ENCODE data around the gene KCTD4.

DNA sequence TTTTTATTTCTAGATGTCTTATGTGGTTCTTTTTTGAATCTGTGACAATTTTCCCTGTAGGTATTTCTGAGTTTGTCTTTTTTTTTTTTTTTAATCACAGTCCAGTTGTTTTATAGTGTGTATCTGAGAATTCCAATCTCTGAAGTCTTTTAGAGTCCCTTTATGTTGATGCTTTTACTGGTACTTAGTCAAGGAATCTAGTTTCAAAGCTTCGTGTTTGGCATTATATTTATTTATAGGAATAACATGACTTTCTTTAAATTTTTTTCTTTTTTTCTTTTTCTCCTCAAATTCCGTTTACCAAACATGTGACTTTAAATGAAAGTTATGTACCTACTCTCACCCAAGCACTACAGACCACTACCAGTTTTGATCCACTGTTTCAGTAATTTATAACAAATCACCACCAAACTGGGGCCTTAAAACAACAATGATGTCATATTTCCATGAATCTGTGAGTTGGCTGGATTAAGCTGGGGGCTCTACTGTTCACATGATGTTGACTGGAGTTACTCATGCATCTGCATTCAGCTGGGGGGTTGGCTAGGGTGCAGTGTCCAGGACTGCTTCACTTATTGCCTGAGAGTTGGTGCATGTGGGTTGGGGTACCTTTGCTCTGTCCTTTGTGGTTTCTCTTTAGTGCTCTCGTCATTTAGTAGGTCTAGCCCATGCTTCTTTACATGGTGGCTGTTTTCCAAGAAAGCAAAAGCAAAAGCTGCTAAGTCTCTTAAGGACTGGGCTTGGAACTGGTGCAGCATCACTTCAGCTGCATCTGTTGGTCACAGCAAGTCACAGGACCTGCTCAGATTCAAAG is 22.3 kb downstream of the KCTD4 start:
- no peak for TF ChIP-seq TOX (CRISPR knock-in tag; IDR thresholded peaks at IDR 0.05; ENCODE audit: borderline replicate concordance)
- TF ChIP-seq, protein P1, sequence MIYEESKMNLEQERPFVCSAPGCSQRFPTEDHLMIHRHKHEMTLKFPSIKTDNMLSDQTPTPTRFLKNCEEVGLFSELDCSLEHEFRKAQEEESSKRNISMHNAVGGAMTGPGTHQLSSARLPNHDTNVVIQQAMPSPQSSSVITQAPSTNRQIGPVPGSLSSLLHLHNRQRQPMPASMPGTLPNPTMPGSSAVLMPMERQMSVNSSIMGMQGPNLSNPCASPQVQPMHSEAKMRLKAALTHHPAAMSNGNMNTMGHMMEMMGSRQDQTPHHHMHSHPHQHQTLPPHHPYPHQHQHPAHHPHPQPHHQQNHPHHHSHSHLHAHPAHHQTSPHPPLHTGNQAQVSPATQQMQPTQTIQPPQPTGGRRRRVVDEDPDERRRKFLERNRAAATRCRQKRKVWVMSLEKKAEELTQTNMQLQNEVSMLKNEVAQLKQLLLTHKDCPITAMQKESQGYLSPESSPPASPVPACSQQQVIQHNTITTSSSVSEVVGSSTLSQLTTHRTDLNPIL (CRISPR knock-in tag; IDR thresholded peaks at IDR 0.05; ENCODE audit: low read depth): no peak
- TF ChIP-seq, protein P2, sequence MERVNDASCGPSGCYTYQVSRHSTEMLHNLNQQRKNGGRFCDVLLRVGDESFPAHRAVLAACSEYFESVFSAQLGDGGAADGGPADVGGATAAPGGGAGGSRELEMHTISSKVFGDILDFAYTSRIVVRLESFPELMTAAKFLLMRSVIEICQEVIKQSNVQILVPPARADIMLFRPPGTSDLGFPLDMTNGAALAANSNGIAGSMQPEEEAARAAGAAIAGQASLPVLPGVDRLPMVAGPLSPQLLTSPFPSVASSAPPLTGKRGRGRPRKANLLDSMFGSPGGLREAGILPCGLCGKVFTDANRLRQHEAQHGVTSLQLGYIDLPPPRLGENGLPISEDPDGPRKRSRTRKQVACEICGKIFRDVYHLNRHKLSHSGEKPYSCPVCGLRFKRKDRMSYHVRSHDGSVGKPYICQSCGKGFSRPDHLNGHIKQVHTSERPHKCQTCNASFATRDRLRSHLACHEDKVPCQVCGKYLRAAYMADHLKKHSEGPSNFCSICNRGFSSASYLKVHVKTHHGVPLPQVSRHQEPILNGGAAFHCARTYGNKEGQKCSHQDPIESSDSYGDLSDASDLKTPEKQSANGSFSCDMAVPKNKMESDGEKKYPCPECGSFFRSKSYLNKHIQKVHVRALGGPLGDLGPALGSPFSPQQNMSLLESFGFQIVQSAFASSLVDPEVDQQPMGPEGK (CRISPR knock-in tag; IDR thresholded peaks at IDR 0.05; ENCODE audit: borderline replicate concordance): no peak; the same call in 1 of the 2 replicates
- TF ChIP-seq OSR1 (CRISPR knock-in tag; IDR thresholded peaks at IDR 0.05): no peak
- no peak for TF ChIP-seq ZNF8 (CRISPR knock-in tag; IDR thresholded peaks at IDR 0.05)
- TF ChIP-seq ESRRG (CRISPR knock-in tag; IDR thresholded peaks at IDR 0.05): no peak
- no peak for TF ChIP-seq GLIS3 (CRISPR knock-in tag; IDR thresholded peaks at IDR 0.05)
- TF ChIP-seq ISL1 (CRISPR knock-in tag; IDR thresholded peaks at IDR 0.05): no peak

All from SK-N-SH treated with all-trans-retinoic acid at 6 μM for 48 hours (cell line).